Activated CD8-positive, alpha-beta memory T cell treated with anti-CD3 and anti-CD28 coated beads, Interleukin-2, amount 50 U/mL, for 24 hours (primary cell): ENCODE measurements around the gene SERPINF2.
"Not testable (repeated sequence)": the region's sequence is repeated elsewhere in the genome, so short reads cannot be mapped to it uniquely, and the experiment has no call there.

Source experiments
- DNase-seq: peaks from one replicate; pipeline ENCODE4 v3.0.0-alpha.2; 2020; ENCODE audit errors: extremely low read depth

SERPINF2 gene

GRCh38 chr17:1716076-1716911, 26.4 kb upstream of the SERPINF2 start:
- peak; percentile 100 for DNase-seq

GRCh38 chr17:1716912-1717695, 25.6 kb upstream of the SERPINF2 start:
- DNase-seq: peak; percentile 88

GRCh38 chr17:1718362-1719165, 24.1 kb upstream of the SERPINF2 start:
- DNase-seq: no peak

GRCh38 chr17:1720856-1721386, 21.8 kb upstream of the SERPINF2 start:
- peak; percentile 39 for DNase-seq

- not testable (repeated sequence) for DNase-seq
Measured at GRCh38 chr17:1722022-1722421, 20.6 kb upstream of the SERPINF2 start.

- peak; percentile 66 for DNase-seq
Measured at GRCh38 chr17:1724351-1724868, 18.3 kb upstream of the SERPINF2 start, which contains the start of gene WDR81. WDR81 (plus strand) TSS chr17:1724704; CDS start chr17:1724960, 256 bp downstream.

GRCh38 chr17:1724869-1725641, 17.6 kb upstream of the SERPINF2 start:
- no peak for DNase-seq

GRCh38 chr17:1725642-1726511, 16.8 kb upstream of the SERPINF2 start:
- DNase-seq: no peak

- no peak for DNase-seq
Measured at GRCh38 chr17:1726626-1727257, 15.9 kb upstream of the SERPINF2 start.

- no peak for DNase-seq
Measured at GRCh38 chr17:1727258-1727789, 15.3 kb upstream of the SERPINF2 start.

- DNase-seq: no peak
Measured at GRCh38 chr17:1727876-1728630, 14.6 kb upstream of the SERPINF2 start.

GRCh38 chr17:1729966-1730325, 12.7 kb upstream of the SERPINF2 start:
- DNase-seq: no peak

GRCh38 chr17:1730326-1731193, 12.1 kb upstream of the SERPINF2 start:
- DNase-seq: no peak

- no peak for DNase-seq
Measured at GRCh38 chr17:1731194-1731506, 11.5 kb upstream of the SERPINF2 start.

- no peak for DNase-seq
Measured at GRCh38 chr17:1732241-1732832, 10.3 kb upstream of the SERPINF2 start.

- no peak for DNase-seq
Measured at GRCh38 chr17:1732833-1733321, 9.8 kb upstream of the SERPINF2 start.

GRCh38 chr17:1733759-1734158, 8.9 kb upstream of the SERPINF2 start:
- no peak for DNase-seq
